Gastrocnemius medialis (tissue), 4 donors: ENCODE measurements around the gene NUBP2.

ENCODE experiments used
- POLR2A ChIP-seq, 2 donors: fragments of 450-650 bp; IDR thresholded peaks; one replicate each; pipeline ENCODE4 v1.6.1; 2017; ENCODE audit warnings: antibody characterized with exemption in 2 of 2, mild to moderate bottlenecking in 2 of 2, moderate library complexity in 2 of 2
- TF ChIP-seq, protein P1 (sequence below), 5 experiments: fragments of 450-650 bp in 3 of 5; fragments of 200-600 bp in 2 of 5; sonication (generic) in 2 of 5; IDR thresholded peaks in 4 of 5; conservative IDR thresholded peaks in 1 of 5; 1 replicate in 4 of 5; 2 replicates in 1 of 5; pipeline ENCODE4 v1.5.1; 2016 to 2019; ENCODE audit warnings: antibody characterized with exemption in 5 of 5, mild to moderate bottlenecking in 3 of 5, moderate library complexity in 3 of 5

DNA sequence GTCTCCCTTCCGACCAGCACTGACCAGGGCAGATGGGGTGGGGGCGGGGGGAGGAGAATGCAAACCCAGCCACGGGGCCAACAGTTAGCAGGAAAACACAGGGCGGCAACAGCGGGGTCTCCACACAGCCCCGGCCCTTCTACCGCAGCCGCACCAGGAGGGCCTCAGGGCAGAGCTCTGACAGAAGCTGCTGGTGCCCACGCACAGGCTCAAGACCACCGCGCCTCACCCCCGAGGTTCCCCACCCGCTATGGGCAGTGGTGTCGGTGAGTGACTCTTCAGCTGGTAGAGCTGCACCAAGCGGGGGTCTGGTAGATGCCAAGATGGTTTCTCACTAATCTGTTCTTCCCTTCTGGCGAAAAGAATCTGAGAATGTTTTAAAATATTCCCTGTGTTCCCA lies 27.8 kb downstream of the NUBP2 start:
- TF ChIP-seq, protein P1, sequence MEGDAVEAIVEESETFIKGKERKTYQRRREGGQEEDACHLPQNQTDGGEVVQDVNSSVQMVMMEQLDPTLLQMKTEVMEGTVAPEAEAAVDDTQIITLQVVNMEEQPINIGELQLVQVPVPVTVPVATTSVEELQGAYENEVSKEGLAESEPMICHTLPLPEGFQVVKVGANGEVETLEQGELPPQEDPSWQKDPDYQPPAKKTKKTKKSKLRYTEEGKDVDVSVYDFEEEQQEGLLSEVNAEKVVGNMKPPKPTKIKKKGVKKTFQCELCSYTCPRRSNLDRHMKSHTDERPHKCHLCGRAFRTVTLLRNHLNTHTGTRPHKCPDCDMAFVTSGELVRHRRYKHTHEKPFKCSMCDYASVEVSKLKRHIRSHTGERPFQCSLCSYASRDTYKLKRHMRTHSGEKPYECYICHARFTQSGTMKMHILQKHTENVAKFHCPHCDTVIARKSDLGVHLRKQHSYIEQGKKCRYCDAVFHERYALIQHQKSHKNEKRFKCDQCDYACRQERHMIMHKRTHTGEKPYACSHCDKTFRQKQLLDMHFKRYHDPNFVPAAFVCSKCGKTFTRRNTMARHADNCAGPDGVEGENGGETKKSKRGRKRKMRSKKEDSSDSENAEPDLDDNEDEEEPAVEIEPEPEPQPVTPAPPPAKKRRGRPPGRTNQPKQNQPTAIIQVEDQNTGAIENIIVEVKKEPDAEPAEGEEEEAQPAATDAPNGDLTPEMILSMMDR (IDR thresholded peaks at IDR 0.05 in 4 of 5, conservative IDR thresholded peaks at IDR 0.05 in 1 of 5): no peak
- TF ChIP-seq POLR2A (IDR thresholded peaks at IDR 0.05): no peak
